ENCODE measurements around the gene SLC6A3.

Gene SLC6A3

GRCh38 chr5:1400211-1400855 lies 44.9 kb downstream of the SLC6A3 start:
- H3K9ac ChIP-seq (ENCODE audit: insufficient read length, low read depth), result no peak overlapping the region
- no peaks in the 10 kb centered on the region for H3K27me3 ChIP-seq (ENCODE audit: insufficient read depth, insufficient read length)
- DNase-seq (ENCODE audit: low read depth, low spot score), result no peak
- no peaks in the 10 kb centered on the region for H3K36me3 ChIP-seq (ENCODE audit: insufficient read depth, insufficient read length, low read length)
- peaks cover 11% of the 10 kb centered on the region for H3K4me1 ChIP-seq (ENCODE audit: insufficient read depth, insufficient read length)
- H3K4me3 ChIP-seq (ENCODE audit: insufficient read length, low read depth), result no peak overlapping the region
- TF ChIP-seq ZNF274 (IDR thresholded peaks at IDR 0.05; ENCODE audit: low read depth, low read length) (no peak), YY1 (IDR thresholded peaks at IDR 0.05; ENCODE audit: insufficient read depth, insufficient read length) (no peak), SUZ12 (IDR thresholded peaks at IDR 0.05; ENCODE audit: extremely low read depth, insufficient read depth, insufficient read length) (no peak)
- H3K9me3 ChIP-seq (ENCODE audit: insufficient read depth, low read length), result no peaks in the 10 kb centered on the region

DNA sequence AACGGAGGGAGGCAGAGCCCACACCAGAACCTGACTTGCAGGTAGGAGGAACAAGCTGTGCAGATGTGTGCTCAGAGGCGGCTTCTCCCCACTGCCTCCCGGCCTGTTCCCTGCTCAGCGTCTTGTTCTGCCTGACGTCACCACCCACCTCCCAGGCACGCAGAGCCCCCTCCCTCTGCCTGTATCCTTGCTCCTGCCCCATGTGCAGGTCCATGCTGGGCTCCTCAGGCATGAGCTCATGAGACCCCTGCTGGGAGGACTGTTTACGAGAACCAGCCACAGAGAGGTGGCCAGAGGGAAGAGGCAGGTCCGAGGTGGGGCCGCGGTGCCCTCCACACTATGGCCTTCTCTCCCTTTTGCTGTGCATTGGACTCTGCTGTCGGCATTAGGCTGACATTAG lies 45.5 kb downstream of the SLC6A3 start:
- no peak for DNase-seq (ENCODE audit: low read depth, low spot score)
- no peak for TF ChIP-seq SUZ12 (IDR thresholded peaks at IDR 0.05; ENCODE audit: extremely low read depth, insufficient read depth, insufficient read length)
- no peak for TF ChIP-seq YY1 (IDR thresholded peaks at IDR 0.05; ENCODE audit: insufficient read depth, insufficient read length)
- no peak for TF ChIP-seq ZNF274 (IDR thresholded peaks at IDR 0.05; ENCODE audit: low read depth, low read length)
- Histone ChIP-seq H3K27me3 (ENCODE audit: insufficient read depth, insufficient read length) (no peaks in the 10 kb centered on the region), H3K9me3 (ENCODE audit: insufficient read depth, low read length) (no peaks in the 10 kb centered on the region), H3K4me3 (ENCODE audit: insufficient read length, low read depth) (no peak overlapping the region), H3K9ac (ENCODE audit: insufficient read length, low read depth) (no peak overlapping the region), H3K4me1 (ENCODE audit: insufficient read depth, insufficient read length) (peaks cover 11% of the 10 kb centered on the region), H3K36me3 (ENCODE audit: insufficient read depth, insufficient read length, low read length) (no peaks in the 10 kb centered on the region)

- Histone ChIP-seq H3K9ac (ENCODE audit: insufficient read length, low read depth) (no peak overlapping the region), H3K9me3 (ENCODE audit: insufficient read depth, low read length) (no peaks in the 10 kb centered on the region), H3K4me1 (ENCODE audit: insufficient read depth, insufficient read length) (peaks cover 11% of the 10 kb centered on the region), H3K27me3 (ENCODE audit: insufficient read depth, insufficient read length) (no peaks in the 10 kb centered on the region), H3K4me3 (ENCODE audit: insufficient read length, low read depth) (no peak overlapping the region), H3K36me3 (ENCODE audit: insufficient read depth, insufficient read length, low read length) (no peaks in the 10 kb centered on the region)
- no peak for DNase-seq (ENCODE audit: low read depth, low spot score)
- TF ChIP-seq ZNF274 (IDR thresholded peaks at IDR 0.05; ENCODE audit: low read depth, low read length) (no peak), SUZ12 (IDR thresholded peaks at IDR 0.05; ENCODE audit: extremely low read depth, insufficient read depth, insufficient read length) (no peak), YY1 (IDR thresholded peaks at IDR 0.05; ENCODE audit: insufficient read depth, insufficient read length) (no peak)
Measured at GRCh38 chr5:1396293-1396816, 48.9 kb downstream of the SLC6A3 start.

GRCh38 chr5:1394881-1395860 lies 50.1 kb downstream of the SLC6A3 start:
- TF ChIP-seq ZNF274 (IDR thresholded peaks at IDR 0.05; ENCODE audit: low read depth, low read length) (no peak), YY1 (IDR thresholded peaks at IDR 0.05; ENCODE audit: insufficient read depth, insufficient read length) (no peak), SUZ12 (IDR thresholded peaks at IDR 0.05; ENCODE audit: extremely low read depth, insufficient read depth, insufficient read length) (no peak)
- H3K4me3 ChIP-seq (ENCODE audit: insufficient read length, low read depth), result no peak overlapping the region
- peaks cover 11% of the 10 kb centered on the region for H3K4me1 ChIP-seq (ENCODE audit: insufficient read depth, insufficient read length)
- no peak for DNase-seq (ENCODE audit: low read depth, low spot score)
- no peak overlapping the region for H3K9ac ChIP-seq (ENCODE audit: insufficient read length, low read depth)
- H3K27me3 ChIP-seq (ENCODE audit: insufficient read depth, insufficient read length), result peaks cover under 1% of the 10 kb centered on the region
- no peaks in the 10 kb centered on the region for H3K9me3 ChIP-seq (ENCODE audit: insufficient read depth, low read length)
- H3K36me3 ChIP-seq (ENCODE audit: insufficient read depth, insufficient read length, low read length), result no peaks in the 10 kb centered on the region

DNA sequence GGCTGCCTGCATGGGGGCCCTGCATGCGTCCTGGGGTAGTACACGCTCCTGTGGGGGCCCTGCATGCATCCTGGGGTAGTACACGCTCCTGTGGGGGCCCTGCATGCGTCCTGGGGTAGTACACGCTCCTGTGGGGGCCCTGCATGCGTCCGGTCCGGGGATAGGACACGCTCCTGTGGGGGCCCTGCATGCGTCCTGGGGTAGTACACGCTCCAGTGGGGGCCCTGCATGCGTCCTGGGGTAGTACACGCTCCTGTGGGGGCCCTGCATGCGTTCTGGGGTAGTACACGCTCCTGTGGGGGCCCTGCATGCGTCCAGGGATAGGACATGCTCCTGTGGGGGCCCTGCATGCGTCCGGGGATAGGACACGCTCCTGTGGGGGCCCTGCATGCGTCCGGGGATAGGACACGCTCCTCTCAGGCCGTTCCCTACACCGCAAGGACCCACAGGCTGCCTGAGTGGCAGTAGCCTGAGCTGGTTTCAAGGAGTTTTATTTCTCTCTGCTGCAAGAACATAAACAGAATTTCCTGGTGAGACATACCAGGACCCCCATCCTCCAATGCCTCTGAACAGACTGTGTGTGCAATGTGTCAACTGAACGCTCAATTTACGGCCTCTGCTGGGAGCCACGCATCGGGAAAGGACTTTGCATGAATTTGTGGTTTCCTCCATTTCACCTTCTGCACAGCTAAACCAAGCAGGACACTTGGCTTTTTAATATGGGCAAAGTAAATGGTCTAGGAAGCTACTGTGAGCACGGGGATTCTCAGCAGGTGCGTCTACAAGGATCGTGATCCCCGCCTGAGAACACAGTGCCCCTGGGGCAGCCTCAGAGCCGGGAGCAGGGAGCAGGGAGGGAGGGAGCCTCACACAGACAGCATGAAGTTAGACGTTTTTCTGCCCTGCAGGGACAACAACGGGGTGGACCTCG lies 51.4 kb downstream of the SLC6A3 start:
- DNase-seq (ENCODE audit: low read depth, low spot score), result no peak
- H3K27me3 ChIP-seq (ENCODE audit: insufficient read depth, insufficient read length), result peaks cover 13% of the 10 kb centered on the region
- H3K4me3 ChIP-seq (ENCODE audit: insufficient read length, low read depth), result no peak overlapping the region
- H3K9me3 ChIP-seq (ENCODE audit: insufficient read depth, low read length), result no peaks in the 10 kb centered on the region
- H3K4me1 ChIP-seq (ENCODE audit: insufficient read depth, insufficient read length), result peaks cover 6% of the 10 kb centered on the region
- no peak for TF ChIP-seq YY1 (IDR thresholded peaks at IDR 0.05; ENCODE audit: insufficient read depth, insufficient read length)
- no peak for TF ChIP-seq SUZ12 (IDR thresholded peaks at IDR 0.05; ENCODE audit: extremely low read depth, insufficient read depth, insufficient read length)
- no peak for TF ChIP-seq ZNF274 (IDR thresholded peaks at IDR 0.05; ENCODE audit: low read depth, low read length)
- H3K9ac ChIP-seq (ENCODE audit: insufficient read length, low read depth), result no peak overlapping the region
- H3K36me3 ChIP-seq (ENCODE audit: insufficient read depth, insufficient read length, low read length), result no peaks in the 10 kb centered on the region

DNA sequence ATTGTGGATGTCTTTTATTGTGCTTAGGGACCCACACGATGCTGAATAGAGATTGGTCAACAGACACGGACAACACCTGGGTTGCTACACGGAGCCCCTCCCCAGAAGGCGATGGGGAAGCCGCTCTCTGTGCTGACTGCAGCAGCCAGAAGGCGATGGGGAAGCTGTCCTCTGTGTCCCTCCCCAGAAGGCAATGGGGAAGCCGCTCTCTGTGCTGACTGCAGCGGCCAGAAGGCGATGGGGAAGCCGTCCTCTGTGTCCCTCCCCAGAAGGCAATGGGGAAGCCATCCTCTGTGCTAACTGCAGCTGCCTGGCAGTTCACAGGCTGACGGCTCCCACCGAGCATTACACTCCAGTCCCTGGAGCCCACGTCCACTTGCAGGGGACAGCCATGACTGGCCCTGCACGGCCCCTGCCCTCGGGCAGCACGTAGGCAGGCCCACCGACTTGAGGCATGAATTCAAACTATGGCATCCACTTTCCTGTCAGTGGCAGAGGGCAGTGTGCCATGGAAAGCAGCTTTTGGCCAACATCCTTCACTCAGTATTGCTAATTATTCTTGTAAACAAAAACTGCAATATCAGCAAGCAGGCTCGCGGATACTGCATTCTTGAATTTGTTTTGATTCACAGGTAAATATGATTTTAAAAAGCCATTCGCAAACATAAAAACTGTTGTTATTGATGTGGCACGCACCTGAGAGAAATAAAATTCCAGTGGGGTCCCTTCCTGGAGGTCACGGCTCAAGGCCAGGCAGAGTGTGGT lies 52.3 kb downstream of the SLC6A3 start:
- no peaks in the 10 kb centered on the region for H3K9me3 ChIP-seq (ENCODE audit: insufficient read depth, low read length)
- no peak overlapping the region for H3K4me3 ChIP-seq (ENCODE audit: insufficient read length, low read depth)
- H3K4me1 ChIP-seq (ENCODE audit: insufficient read depth, insufficient read length), result peaks cover 6% of the 10 kb centered on the region
- H3K36me3 ChIP-seq (ENCODE audit: insufficient read depth, insufficient read length, low read length), result no peaks in the 10 kb centered on the region
- TF ChIP-seq ZNF274 (IDR thresholded peaks at IDR 0.05; ENCODE audit: low read depth, low read length) (no peak), YY1 (IDR thresholded peaks at IDR 0.05; ENCODE audit: insufficient read depth, insufficient read length) (no peak), SUZ12 (IDR thresholded peaks at IDR 0.05; ENCODE audit: extremely low read depth, insufficient read depth, insufficient read length) (no peak)
- H3K9ac ChIP-seq (ENCODE audit: insufficient read length, low read depth), result no peak overlapping the region
- DNase-seq (ENCODE audit: low read depth, low spot score), result no peak
- peaks cover 22% of the 10 kb centered on the region for H3K27me3 ChIP-seq (ENCODE audit: insufficient read depth, insufficient read length)
